GM13977 (cell line): ENCODE data around the gene TCFL5.

ENCODE experiments used
- DNase-seq: peaks from one replicate; pipeline ENCODE4 v3.0.0; 2012; ENCODE audit warnings: low spot score
- CTCF ChIP-seq: IDR thresholded peaks from 2 replicates; pipeline ENCODE4 v1.5.1; 2012; ENCODE audit warnings: mild to moderate bottlenecking, control low read depth; ENCODE audit not compliant: insufficient read depth; ENCODE audit errors: extremely low read depth, missing control alignments
- in situ Hi-C: fragments of 300-500 bp; cut with MboI; formaldehyde crosslinking; loops from one replicate; pipeline ENCODE4 v1.12.0; 2022; ENCODE audit warnings: low sequenced_read_pairs, low pct_unique_long_range_greater_than_20kb, mixed read lengths, inconsistent platforms; ENCODE audit not compliant: unreplicated experiment

The TCFL5 gene

GRCh38 chr20:62835931-62836861, 25.4 kb downstream of the TCFL5 start:
- no peak for DNase-seq
- no peak for TF ChIP-seq CTCF
- in situ Hi-C loops: no loop called here

GRCh38 chr20:62834967-62835730, 26.5 kb downstream of the TCFL5 start:
- in situ Hi-C loops: no loop called here
- DNase-seq: no peak
- TF ChIP-seq CTCF: no peak

- in situ Hi-C loops: no loop called here
- DNase-seq: no peak
- no peak for TF ChIP-seq CTCF
Observed at GRCh38 chr20:62832951-62833391, 28.7 kb downstream of the TCFL5 start.

- no peak for DNase-seq
- in situ Hi-C loops: no loop called here
- no peak for TF ChIP-seq CTCF
Observed at GRCh38 chr20:62832212-62832922, 29.3 kb downstream of the TCFL5 start.

- TF ChIP-seq CTCF: no peak
- DNase-seq: no peak
- in situ Hi-C loops: no loop called here
Observed at GRCh38 chr20:62831854-62832211, 29.8 kb downstream of the TCFL5 start.

- no peak for DNase-seq
- TF ChIP-seq CTCF: no peak
- in situ Hi-C loops: no loop called here
Observed at GRCh38 chr20:62831361-62831788, 30.2 kb downstream of the TCFL5 start.
